Stimulated activated CD8-positive, alpha-beta memory T cell treated with anti-CD3 and anti-CD28 coated beads, Interleukin-12 subunit alpha, Interleukin-12 subunit beta, amount 100 ng/mL, for 4 hours (primary cell): Measurements from ENCODE around the gene WWOX.

Experiments used
- DNase-seq: peaks from one replicate; pipeline ENCODE4 v3.0.0-alpha.2; 2020; ENCODE audit warnings: low read depth

The WWOX gene

DNA sequence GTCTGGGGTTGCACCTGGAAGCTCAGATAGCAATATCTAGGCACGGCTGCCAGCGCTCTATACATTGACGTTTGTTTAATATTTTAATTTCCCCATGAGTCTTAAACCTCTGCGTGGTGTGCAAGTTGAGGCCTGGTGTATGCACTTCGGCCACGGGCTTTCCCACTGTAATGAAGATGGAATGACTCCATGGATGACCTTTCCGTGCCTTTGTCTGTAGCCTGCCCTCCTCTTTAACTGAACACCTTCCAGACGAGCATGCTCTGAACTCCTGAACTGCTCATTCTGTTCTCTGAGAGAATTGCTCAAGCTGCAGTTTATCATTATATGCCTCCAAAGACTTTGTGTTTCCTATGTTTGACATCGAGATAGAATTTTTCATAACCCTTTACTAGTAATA is 438.8 kb downstream of the WWOX start:
- no peak for DNase-seq

GRCh38 chr16:78538919-78539318 is 439.5 kb downstream of the WWOX start:
- DNase-seq = no peak

DNA sequence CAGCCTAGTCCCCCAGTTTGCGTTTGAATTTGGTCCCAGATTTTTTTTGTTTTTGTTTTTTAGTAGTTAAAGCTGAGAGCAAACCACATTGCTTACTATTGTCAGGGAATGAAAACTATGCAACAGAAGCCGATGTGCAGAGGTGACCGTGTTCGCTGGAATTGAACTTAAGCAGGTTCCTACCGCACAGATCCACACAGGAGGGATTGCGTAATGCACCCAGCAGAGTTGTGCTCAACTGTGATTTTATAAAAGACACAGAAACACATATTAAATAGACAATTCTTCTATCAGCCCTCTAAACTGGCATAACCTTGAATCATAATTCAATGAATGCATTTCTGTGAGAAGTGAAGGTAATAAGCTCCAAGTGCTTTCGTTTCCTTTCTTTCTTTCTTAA is 443.0 kb downstream of the WWOX start:
- DNase-seq = no peak

- no peak for DNase-seq
Observed at GRCh38 chr16:78543023-78543422, 443.6 kb downstream of the WWOX start.

- DNase-seq = no peak
Observed at GRCh38 chr16:78549366-78549765, 449.9 kb downstream of the WWOX start.

DNA sequence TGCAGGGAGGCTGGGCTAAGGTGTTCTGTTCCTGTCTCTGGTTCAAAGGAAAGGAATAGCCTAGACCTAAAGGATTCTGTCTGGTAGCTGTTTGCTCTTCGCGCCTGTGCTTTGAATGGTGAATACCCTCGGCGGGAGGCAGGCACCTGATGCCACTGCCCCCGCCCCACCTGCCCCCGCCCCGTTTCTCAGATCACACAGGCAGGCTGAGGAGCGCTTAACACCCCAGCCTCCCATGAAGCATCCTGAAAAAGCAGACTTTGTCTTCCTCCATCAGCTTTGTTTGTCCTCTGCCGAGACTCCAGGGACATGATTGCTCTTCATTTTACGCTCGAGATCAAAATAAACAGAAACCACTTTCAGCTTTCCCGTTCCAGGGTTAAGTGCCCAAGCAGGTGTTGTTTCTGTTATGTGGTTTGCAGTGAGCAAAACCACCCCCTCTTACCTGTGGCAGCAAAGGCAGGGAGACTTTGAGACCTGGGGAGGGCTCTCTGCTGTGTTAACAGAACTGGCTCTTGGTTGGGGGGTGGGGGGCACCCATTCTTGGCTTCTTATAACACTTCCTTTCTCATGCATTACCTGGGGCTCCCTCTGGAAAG is 452.1 kb downstream of the WWOX start:
- DNase-seq = no peak

DNA sequence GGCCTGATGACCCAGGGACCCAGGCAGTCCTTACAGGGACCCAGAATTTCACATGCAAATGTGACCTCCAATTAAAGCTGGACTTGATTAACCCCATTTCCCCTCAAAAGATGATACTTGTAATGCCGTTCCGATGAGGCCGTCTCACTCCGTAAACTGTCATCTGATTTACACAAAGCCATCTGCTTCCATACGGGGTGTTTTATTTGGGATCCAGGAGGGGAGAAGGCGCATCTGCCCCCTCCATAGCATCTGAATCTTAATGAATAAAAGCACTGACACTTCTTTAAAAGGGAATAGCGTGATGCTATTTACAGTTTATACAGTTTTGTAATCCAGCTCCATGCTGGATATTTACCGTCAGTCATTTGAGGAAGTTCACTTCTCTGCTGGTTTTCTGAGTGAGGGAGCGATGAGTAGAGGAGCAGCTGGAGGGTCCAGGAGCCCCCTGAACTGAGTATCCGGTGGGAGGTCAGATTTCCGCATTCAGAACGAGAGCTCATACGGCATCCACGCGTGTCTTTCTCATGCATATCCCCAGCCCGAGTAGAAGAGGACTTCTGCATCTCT is 452.7 kb downstream of the WWOX start:
- no peak for DNase-seq

GRCh38 chr16:78552716-78553115 is 453.3 kb downstream of the WWOX start:
- DNase-seq = no peak

DNA sequence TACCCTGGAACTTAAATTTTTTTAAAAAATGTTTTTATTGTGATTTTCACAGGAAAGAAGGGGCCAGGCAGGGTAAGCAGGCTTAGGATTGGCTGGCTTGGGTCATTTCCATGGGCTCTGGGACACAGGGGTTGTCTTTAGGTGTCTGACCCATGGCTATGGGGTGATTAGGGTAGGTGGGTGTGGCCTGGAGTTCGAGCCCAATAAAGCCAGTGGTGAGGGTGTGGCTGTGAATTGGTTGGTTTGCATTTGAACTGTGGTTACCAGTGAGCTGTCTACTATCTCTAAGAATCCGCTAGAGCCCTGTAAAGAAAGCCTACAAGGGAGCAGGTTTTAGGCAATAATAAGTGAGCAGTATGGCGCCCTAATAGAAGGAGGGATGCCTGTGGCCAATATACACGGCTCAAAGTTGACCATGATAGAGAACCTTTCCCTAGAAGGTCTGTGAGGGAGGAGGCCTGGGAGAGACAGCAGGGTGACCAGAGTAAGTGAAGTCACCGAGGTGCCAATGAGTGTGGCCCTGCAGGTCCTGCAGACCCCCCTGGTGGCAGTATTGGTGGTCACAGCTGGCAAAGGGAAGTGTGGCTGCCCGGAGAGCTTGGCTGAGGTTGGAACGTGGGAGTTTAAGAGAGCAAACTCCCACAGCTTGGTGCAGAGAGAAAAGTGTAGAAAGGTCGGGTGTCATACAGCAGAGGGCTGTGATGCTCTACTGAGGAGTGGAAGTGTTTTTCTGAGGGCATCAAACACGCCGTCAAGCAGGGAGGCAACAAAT is 454.0 kb downstream of the WWOX start:
- DNase-seq = no peak

- no peak for DNase-seq
Observed at GRCh38 chr16:78556421-78556820, 457.0 kb downstream of the WWOX start.

DNA sequence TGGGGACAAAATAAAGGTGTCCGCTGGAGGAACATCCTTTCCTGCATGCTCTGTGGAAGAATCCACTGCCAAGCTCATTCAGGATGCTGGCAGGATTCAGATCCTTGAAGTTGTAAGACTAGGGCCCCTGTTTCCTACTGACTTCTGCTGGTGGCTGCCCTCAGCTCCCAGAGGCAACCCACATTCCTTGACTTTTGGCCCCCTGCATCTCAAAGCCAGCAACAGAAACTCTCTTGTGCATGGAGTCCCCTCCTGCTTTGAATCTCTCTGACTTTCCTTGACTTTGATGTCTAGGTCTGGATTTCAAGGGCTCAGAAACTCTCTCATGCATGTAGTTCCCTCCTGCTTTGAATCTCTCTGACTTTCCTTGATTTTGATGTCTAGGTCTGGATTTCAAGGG is 461.5 kb downstream of the WWOX start:
- no peak for DNase-seq

GRCh38 chr16:78562111-78562510 is 462.7 kb downstream of the WWOX start:
- DNase-seq = no peak

- no peak for DNase-seq
Observed at GRCh38 chr16:78562650-78563049, 463.2 kb downstream of the WWOX start.

- no peak for DNase-seq
Observed at GRCh38 chr16:78563905-78564304, 464.5 kb downstream of the WWOX start.

DNA sequence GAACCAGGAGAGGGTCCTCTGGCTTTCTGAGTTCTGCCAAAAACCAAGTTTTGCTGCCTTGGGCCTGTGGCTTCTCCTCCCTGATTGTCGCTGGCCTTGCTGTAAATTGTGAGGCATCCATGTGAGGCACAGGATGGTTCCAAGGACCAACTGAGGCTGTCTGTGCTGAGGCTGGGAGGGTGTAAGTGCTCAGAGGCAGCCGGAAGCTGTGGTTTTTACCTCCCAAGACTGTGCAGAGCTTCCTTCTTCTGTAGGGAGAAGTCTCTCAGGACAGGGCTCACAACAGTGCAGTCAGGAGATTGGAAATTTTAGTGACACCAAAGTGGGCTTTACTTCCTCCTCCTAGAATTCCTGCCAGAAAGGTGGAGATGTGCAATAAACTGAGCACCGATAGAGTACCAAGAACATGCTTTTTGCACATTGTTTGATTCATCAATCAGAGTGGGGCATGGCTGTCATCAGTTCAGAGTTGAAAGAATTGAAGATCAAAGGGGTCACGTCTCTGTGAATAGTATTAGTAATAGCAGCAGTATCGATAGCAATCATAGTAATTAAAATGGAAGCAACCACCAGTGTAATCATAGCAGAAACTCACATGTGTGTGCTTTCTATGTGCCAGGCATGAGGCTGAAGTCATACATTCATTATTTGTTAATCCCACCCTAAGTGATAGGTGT is 467.1 kb downstream of the WWOX start:
- DNase-seq = no peak

DNA sequence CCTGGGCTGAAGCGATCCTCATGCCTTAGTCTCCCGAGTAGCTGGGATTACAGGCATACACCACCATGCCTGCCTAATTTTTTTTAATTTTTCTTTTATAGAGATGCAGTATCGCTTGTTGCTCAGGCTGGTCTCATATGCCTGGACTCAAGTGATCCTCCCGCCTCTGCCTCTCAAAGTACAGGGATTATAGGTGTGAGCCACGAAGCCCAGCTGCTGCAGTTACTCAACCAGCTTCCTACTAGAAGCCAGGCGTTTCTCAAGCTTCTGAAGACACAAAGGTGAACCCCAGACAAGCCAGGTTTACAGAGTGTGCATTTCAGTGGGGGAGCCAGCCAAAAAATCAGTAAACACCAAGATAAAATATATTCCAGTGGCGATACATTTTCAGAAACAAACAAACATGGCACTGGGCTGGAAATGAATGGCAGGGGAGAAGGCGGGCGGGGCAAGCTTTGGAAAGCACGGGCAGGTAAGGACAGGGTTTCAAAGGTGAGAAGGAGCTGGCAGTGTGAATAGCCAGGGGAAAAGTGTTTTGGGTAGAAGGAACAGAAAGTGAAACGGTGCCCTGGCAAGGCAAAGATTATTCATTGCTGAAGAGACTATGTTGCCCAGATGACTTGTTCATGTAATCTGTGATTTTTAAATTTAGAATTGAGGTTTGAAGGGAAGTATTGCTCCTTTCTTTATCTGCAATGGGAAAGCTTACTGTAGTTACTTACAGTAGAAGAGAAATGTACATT is 471.1 kb downstream of the WWOX start:
- no peak for DNase-seq

DNA sequence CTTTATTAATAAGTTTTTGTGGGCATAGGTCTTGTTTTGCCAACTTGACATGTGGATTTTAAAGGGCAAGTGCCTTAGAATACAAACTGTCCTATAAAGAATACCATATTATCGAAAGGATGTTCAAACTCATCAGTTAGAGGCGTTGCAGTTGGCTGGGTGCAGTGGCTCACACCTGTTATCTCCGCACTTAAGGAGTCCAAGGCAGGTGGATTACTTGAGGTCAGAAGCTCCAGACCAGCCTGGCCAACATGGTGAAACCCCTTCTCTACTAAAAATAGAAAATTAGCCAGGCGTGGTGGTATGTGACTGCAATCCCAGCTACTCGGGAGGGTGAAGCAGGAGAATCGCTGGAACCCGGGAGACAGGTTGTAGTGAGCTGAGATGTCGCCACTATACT is 472.0 kb downstream of the WWOX start:
- no peak for DNase-seq

DNA sequence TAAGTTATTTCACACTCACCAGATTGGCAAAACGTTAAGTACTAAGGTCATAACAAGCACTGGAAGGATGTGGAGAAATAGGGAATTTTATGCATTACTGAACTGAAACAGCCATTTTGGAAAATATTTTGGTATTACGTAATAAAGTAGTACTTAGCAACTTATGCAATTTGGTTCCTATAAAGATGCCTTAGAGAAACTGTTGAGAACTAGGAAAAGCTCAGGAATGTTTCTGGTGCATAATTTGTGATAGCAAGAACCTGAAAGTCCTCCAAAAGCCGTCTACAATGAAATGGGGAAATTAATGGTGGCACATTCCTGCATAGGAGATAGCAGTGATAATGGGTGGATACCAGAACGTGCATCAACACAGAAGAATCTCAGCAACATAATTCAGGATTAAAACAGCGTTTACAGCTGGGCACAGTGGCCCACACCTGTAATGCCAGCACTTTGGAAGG is 472.5 kb downstream of the WWOX start:
- DNase-seq = no peak

- DNase-seq = no peak
Observed at GRCh38 chr16:78574571-78574970, 475.1 kb downstream of the WWOX start.

- no peak for DNase-seq
Observed at GRCh38 chr16:78576941-78577340, 477.5 kb downstream of the WWOX start.

DNA sequence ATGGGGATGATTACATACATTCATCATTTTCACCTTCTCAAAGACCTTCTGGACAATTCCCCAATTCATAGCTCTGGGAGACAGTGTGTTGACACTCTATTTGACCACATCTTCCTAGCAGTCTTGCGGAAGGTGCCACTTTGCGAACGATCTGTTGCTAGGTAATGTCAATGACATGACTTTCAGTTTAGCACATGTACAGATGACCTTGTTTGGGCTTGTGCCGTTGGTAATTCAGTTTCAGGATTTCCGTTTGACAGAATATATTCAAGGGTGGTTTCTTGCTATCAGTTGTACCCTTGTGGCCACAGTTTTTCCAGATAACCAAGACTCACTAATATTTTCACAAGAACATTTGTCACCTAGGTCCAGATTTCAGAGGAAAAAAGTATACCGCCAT is 478.2 kb downstream of the WWOX start:
- DNase-seq = no peak

- DNase-seq = no peak
Observed at GRCh38 chr16:78579020-78579419, 479.6 kb downstream of the WWOX start.
